DND-41 (cell line): ENCODE results near the gene CACYBP.

Experiments used
- CTCF ChIP-seq: IDR thresholded peaks from 2 replicates; pipeline ENCODE4 v1.5.1; 2012; ENCODE audit warnings: borderline replicate concordance, low read length, moderate library complexity, mild to moderate bottlenecking; ENCODE audit not compliant: poor library complexity, severe bottlenecking; ENCODE audit errors: extremely low read depth
- EZH2 ChIP-seq: IDR thresholded peaks from 3 replicates; pipeline ENCODE4 v1.6.1; 2012; ENCODE audit warnings: borderline replicate concordance, low read depth, mild to moderate bottlenecking, moderate library complexity, low read length, inconsistent platforms; ENCODE audit not compliant: severe bottlenecking

- TF ChIP-seq CTCF (no peak), EZH2 (no peak)
These were observed 24.0 kb upstream of the CACYBP start for GRCh38 chr1:174975764-174976163.
